IPS-18c (cell line): ENCODE results near the gene CCDC126.
"Not testable (repeated sequence)": the region's sequence is repeated elsewhere in the genome, so short reads cannot be mapped to it uniquely, and the experiment has no call there.

Source experiments
- H3K4me3 ChIP-seq: 2 replicates; pipeline ENCODE4 v1.7.0; 2013; ENCODE audit warnings: low read depth, mild to moderate bottlenecking, low read length, moderate library complexity; ENCODE audit not compliant: insufficient read depth
- H3K9me3 ChIP-seq: one replicate; pipeline ENCODE4 v1.6.1; 2013; ENCODE audit warnings: mild to moderate bottlenecking, low read length, moderate library complexity; ENCODE audit not compliant: control insufficient read depth, insufficient read depth

The CCDC126 gene

DNA sequence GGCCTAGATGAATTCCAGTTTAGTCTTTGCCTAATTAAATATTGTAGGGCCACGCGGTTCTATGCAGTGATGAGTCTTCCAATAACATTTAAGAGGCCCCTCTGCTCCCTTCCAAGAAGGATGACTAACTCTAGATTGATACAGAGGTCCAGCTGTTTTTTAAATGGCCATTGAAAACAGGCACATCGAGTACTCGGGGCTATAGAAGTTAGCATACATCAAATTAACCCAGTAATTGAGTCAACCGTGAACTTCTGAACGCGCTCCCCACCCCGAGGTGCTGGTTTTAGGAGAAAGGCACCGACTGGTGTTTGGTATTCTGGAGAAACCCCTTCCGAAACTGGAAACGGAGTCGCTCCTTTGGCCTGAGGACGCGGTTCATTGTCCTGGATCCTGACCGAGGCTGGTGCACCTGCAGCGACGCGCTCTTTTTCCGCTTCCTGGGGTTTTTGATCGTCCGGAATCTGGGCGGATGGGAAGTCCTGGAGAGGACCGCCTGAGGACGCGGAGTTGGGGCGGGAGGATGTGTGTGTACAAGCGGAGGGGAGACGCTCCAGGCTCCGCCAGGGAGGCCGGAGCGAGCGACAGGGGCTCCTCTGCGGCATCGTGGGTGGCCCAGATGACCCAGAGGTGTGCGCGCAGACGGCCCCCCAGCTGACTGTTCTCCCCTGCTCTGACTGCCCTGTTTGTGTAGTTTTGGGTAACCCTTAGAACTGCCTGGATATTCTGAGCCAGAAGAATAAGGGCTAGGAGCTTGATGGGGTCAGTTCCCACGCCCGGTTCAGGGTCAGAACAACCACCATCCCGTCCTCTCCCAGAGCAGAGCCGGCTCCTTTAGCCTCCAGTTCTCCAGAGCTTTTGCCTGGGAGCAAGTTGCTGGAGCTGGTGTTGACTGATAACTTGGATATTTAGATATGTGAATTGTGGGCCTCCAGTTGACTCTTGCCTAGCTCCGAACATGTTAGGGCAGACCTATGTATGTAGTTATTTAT, 83.5 kb downstream of the CCDC126 start:
- peak overlapping the region; percentile 58 for H3K4me3 ChIP-seq
- no peaks in the 10 kb centered on the region for H3K9me3 ChIP-seq

DNA sequence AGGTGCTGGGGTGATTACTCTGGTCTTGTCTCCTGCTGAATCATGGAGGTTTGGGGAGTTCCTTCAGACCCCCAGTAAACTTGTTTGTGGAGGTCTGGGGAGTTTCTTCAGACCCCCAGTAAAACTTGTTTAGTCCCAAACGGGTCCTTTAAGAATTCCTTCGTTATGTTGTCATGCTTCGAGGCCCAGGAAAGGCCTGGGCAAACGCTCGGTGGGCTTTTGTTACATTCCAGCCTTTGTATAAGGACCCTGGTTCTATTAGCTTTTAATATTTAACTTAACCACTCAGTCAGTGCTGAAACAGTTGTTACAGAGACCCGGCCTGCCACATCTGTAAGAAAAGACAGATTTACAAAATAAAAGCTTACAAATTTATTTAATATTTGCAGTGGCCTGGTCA, 86.9 kb downstream of the CCDC126 start:
- H3K4me3 ChIP-seq, H3K9me3 ChIP-seq: not testable (repeated sequence)

DNA sequence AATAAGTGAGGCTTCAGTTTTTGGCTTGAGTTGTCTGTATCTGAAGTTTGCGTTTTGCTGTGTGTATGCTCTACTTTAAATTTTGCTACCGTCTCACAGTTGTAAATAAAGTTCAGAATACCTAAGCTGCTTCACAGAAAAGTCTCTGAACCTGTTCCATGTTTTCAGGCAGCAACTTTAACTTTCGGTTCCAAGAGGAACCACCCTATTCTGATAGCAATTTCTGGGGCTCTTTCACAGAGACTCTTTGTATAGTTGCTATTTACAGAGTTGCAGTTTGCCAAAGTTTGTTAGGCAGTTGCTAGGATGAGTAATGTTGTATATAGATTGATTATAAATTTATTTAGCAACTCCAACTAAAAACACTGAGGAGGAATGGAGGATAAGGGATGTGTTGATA, 88.5 kb downstream of the CCDC126 start:
- H3K9me3 ChIP-seq, result no peaks in the 10 kb centered on the region
- H3K4me3 ChIP-seq, result no peak overlapping the region

DNA sequence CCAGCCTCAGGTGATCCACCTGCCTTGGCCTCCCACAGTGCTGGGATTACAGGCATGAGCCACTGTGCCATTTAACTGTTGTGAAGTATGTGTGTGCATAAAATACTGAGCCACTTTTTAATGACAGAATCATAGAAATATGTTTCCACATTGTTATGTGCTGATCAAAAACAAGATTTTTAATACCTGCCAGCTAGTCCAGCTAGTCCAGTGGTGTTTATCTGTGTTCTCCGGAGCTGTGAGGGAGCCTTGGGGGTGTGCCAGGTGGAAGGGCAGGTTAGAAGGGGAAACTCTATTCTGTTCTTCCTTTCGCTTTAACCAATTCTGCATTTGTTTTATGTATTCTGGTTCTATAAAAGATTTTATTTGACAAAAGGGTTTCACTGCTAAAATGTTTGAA, 89.8 kb downstream of the CCDC126 start:
- no peak overlapping the region for H3K4me3 ChIP-seq

DNA sequence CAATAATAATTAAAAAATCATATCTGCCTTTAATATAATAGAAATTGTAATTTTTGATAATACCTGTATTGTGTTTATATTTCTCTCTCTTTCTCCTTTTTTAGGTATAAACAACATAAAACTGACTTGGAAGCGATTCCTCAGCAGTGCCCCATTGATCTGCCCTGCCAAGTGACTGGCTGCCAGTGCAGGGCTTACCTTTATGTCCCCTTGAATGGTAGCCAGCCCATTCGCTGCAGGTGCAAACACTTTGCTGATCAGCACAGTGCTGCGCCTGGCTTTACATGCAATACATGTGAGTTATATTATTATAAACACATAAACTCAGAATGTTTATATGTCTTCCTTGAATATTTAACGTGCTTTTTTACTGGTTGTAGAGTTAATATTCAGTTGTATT, 92.0 kb downstream of the CCDC126 start:
- H3K4me3 ChIP-seq, result no peak overlapping the region
- no peaks in the 10 kb centered on the region for H3K9me3 ChIP-seq

More for the DNA sequence above, 89.8 kb downstream of the CCDC126 start:
- H3K9me3 ChIP-seq, result no peaks in the 10 kb centered on the region

DNA sequence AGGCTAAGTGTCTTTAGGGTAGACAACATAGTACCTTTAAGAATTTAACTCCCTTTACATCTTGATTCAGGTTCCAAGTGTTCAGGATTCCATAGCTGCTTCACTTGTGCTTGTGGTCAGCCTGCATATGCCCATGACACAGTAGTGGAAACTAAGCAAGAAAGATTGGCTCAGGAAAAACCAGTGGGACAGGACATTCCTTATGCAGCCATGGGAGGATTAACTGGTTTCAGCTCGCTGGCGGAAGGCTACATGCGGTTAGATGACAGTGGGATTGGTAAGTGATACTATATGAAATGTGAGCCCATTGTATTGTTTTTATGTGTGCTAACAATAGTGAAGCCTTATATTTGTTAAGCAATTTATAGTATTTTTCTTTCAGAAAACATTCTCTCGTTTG, 94.1 kb downstream of the CCDC126 start:
- Histone ChIP-seq H3K9me3 (no peaks in the 10 kb centered on the region), H3K4me3 (no peak overlapping the region)

DNA sequence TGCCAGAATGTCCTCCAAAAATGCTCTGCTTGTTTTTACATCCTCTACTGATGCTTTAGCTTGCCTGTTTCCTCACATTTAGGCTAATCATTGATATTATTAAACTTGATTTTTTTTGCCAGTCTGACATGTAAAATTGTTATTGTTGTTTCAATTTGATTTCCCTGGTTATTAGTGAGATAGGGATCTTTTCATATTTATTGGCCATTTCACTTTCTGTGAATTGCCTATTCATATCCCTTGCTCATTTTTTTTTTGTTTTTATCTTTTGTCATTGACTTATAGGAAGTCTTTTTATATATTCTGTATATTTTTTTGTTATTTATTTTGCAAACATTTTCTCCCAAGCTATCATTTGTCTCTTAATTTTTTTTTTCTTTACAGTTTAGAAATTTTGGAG, 96.0 kb downstream of the CCDC126 start:
- Histone ChIP-seq H3K9me3 (no peaks in the 10 kb centered on the region), H3K4me3 (no peak overlapping the region)
